ENCODE data around the gene B9D2. TPM values are rescaled to one million over a fixed set of nuclear protein-coding genes. Genes with fewer than 3 reads are reported as not detected.

The B9D2 gene
- total RNA-seq, 6 experiments from 2014 or later = 4.9 to 6.8 (median 6.3) TPM

DNA sequence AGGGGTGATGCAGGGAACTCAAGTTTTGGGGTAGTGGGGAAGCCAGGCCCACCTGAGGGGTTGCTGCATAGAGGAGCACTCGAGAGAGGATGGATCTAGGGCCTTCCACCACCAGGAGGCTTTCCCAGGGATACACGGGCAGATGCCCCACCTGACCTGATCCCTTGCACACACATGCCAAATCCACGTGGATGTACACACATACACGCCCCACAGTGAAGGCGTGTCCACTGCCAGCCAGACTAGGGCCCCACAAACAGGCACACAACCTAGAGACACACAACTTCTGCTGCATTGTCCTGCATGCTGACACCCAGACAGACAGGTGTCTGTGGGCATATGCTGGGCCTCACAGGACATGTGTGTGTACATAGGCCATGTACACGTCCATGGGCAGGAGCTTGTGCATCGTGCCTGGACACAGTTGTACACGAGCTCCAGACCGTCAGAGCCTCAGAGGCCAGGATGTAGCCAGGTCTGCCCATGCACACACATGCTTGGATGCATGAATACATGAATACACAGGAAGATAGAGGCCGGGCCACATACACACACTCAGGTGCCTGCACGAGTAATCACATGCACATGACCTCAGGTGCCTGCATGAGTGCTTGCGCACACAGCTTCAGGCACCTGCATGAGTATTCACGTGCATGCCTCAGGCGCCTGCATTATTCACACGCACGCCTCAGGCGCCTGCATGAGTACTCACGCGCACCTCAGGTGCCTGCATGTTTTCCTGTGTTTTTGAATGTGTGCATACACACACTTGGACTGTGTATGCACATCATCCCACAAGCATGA lies 45.1 kb downstream of the B9D2 start:
- TF ChIP-seq, protein P1, sequence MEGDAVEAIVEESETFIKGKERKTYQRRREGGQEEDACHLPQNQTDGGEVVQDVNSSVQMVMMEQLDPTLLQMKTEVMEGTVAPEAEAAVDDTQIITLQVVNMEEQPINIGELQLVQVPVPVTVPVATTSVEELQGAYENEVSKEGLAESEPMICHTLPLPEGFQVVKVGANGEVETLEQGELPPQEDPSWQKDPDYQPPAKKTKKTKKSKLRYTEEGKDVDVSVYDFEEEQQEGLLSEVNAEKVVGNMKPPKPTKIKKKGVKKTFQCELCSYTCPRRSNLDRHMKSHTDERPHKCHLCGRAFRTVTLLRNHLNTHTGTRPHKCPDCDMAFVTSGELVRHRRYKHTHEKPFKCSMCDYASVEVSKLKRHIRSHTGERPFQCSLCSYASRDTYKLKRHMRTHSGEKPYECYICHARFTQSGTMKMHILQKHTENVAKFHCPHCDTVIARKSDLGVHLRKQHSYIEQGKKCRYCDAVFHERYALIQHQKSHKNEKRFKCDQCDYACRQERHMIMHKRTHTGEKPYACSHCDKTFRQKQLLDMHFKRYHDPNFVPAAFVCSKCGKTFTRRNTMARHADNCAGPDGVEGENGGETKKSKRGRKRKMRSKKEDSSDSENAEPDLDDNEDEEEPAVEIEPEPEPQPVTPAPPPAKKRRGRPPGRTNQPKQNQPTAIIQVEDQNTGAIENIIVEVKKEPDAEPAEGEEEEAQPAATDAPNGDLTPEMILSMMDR (IDR thresholded peaks at IDR 0.05) = 0 out of 2 replicates have a peak, but pooled peaks have one; percentile 11
- no peak overlapping the region for H3K4me3 Mint-ChIP-seq
- H3K27me3 Mint-ChIP-seq (ENCODE audit: insufficient read depth) = peaks cover 13% of the 10 kb centered on the region
- H3K27ac Mint-ChIP-seq = no peak overlapping the region
- no peak for DNase-seq
- peaks cover 37% of the 10 kb centered on the region for H3K4me1 Mint-ChIP-seq (ENCODE audit: low read depth)
- H3K9me3 Mint-ChIP-seq = no peaks in the 10 kb centered on the region
- H3K36me3 Mint-ChIP-seq (ENCODE audit: low read depth) = peaks cover 45% of the 10 kb centered on the region

DNA sequence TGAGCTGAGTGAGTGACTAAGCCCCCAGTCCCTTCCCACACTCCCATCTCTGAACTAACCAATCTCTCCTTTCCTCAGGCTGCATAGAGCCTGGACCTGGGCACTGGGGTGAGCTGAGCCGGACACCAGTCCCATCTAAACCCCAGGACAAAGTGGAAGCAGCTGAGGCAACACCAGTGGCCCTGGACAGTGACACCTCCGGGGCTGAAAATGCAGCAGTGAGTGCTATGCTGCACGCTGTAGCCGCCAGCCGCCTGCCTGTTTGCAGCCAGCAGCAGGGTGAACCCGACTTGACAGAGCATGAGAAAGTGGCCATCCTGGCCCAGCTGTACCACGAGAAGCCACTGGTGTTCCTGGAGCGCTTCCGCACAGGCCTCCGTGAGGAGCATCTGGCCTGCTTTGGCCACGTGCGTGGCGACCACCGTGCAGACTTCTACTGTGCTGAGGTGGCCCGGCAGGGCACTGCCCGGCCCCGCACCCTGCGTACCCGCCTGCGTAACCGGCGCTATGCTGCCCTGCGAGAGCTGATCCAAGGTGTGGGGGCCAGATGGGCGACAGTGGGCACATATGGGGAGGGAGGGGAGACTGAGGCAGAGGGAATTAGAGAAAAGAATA lies 47.5 kb downstream of the B9D2 start:
- peaks cover 31% of the 10 kb centered on the region for H3K4me1 Mint-ChIP-seq (ENCODE audit: low read depth)
- H3K27me3 Mint-ChIP-seq (ENCODE audit: insufficient read depth) = peaks cover 9% of the 10 kb centered on the region
- peaks cover 58% of the 10 kb centered on the region for H3K36me3 Mint-ChIP-seq (ENCODE audit: low read depth)
- H3K9me3 Mint-ChIP-seq = no peaks in the 10 kb centered on the region
- H3K4me3 Mint-ChIP-seq = no peak overlapping the region
- TF ChIP-seq, protein P1 (IDR thresholded peaks at IDR 0.05) = no peak
- no peak for DNase-seq
- H3K27ac Mint-ChIP-seq = no peak overlapping the region

DNA sequence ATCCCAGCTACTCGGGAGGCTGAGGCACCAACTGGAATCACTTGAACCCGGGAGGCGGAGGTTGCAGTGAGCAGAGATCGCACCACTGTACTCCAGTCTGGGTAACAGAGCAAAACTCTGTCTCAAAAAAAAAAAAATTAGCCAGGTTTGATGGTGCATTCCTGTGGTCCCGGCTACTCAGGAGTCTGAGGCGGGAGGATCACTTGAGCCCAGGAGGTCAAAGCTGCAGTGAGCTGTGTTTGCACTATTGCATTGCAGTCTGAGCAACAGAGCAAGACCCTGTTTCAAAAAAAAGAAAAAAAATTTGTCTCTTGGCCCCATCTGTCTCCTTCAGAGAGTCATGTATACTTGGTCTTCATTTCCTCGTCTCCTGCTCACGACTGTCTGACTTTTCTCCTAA lies 52.3 kb downstream of the B9D2 start:
- H3K4me3 Mint-ChIP-seq = peak overlapping the region; percentile 98
- TF ChIP-seq, protein P1 (IDR thresholded peaks at IDR 0.05) = no peak
- peaks cover 10% of the 10 kb centered on the region for H3K27me3 Mint-ChIP-seq (ENCODE audit: insufficient read depth)
- peak overlapping the region; percentile 97 for H3K27ac Mint-ChIP-seq
- peaks cover 33% of the 10 kb centered on the region for H3K36me3 Mint-ChIP-seq (ENCODE audit: low read depth)
- no peaks in the 10 kb centered on the region for H3K9me3 Mint-ChIP-seq
- H3K4me1 Mint-ChIP-seq (ENCODE audit: low read depth) = peaks cover 52% of the 10 kb centered on the region
- DNase-seq = no peak

DNA sequence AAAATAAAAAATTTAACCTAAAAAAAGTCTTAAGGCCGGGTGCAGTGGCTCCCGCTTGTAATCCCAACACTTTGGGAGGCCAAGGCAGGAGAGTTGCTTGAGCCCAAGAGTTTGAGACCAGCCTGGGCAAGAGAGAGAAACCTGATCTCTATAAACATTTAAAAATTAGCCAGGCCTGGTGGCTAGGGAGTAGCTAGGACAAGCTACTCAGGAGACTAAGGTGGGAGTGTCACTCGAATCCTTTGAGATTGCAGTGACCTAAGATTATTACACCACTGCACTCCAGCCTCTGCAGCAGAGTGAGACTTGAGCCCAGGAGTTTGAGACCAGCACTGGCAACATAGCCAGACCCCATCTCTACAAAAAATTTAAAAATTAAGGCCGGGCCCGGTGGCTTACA lies 52.9 kb downstream of the B9D2 start:
- Mint-ChIP-seq H3K27ac (peak overlapping the region; percentile 97), H3K4me3 (peak overlapping the region; percentile 98), H3K9me3 (no peaks in the 10 kb centered on the region), H3K27me3 (ENCODE audit: insufficient read depth) (peaks cover 10% of the 10 kb centered on the region), H3K36me3 (ENCODE audit: low read depth) (peaks cover 28% of the 10 kb centered on the region), H3K4me1 (ENCODE audit: low read depth) (peaks cover 52% of the 10 kb centered on the region)
- TF ChIP-seq, protein P1 (IDR thresholded peaks at IDR 0.05) = no peak
- no peak for DNase-seq

DNA sequence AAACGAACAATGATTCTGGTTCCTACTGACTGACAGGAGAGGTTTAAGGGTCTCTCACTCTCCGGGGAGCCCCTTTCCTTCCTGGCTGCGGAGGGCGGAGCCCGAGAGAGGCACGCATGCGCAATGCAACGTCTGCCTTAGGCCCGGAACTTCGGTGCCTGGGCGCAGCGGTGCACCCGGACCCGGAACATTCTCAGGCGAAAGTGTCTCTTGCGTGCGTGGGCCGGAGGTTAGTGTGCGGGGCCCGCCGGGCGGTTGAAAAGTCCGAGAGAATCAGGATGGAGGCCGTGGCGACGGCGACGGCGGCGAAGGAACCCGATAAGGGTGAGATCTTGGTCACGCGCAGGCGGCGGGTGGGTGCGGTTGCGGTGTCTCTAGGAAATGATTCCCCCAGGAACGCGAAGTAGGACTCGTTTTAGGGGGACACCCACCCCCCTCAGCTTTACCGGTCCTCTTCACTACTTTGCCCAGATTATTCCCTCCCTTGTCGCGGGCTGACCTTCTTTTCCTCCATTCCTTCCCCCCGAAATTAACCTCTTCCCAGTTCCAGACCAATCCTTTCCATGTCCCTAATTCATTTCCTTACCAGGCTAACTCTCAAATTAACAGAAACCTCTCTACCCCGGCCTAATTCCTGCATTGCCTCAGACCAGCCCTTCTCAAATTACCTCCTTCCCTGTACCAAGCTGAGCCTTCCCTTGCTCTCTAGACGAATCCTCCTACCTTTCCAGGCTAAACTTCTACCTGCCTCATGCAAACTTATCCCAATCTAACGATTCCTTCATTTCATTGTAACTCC lies 53.7 kb downstream of the B9D2 start, which contains the start of gene CCDC97:
Gene CCDC97 (plus strand): TSS at position 140 of the 799 bp plus-strand sequence. CDS start 139 bp downstream, at position 279.
- H3K9me3 Mint-ChIP-seq = no peaks in the 10 kb centered on the region
- H3K27ac Mint-ChIP-seq = peak within 1 kb of the TSS; percentile 97
- H3K27me3 Mint-ChIP-seq (ENCODE audit: insufficient read depth) = peaks cover 10% of the 10 kb centered on the region
- H3K4me3 Mint-ChIP-seq = peak within 1 kb of the TSS; percentile 98
- TF ChIP-seq, protein P1 (IDR thresholded peaks at IDR 0.05) = no peak
- H3K36me3 Mint-ChIP-seq (ENCODE audit: low read depth) = peaks cover 26% of the 10 kb centered on the region
- peaks cover 52% of the 10 kb centered on the region for H3K4me1 Mint-ChIP-seq (ENCODE audit: low read depth)
- DNase-seq = peak; percentile 76

Measured in HFFc6 (cell line).